Fibroblast of mammary gland (primary cell): ENCODE data around the gene MTA2.
A peak's percentile ranks its signal among the peaks of the same experiment; 100 is the strongest.
"Not testable (repeated sequence)": the region's sequence is repeated elsewhere in the genome, so short reads cannot be mapped to it uniquely, and the experiment has no call there.

ENCODE experiments used
- DNase-seq: peaks from one replicate; pipeline ENCODE4 v3.0.0-alpha.2; 2010; ENCODE audit warnings: low read depth
- H3K4me3 ChIP-seq: 2 replicates; pipeline ENCODE4 v1.5.1; 2011; ENCODE audit warnings: low read depth, mild to moderate bottlenecking, low read length, moderate library complexity; ENCODE audit not compliant: control insufficient read depth
- TF ChIP-seq, protein P1 (sequence below): conservative IDR thresholded peaks from 2 replicates; pipeline ENCODE4 v1.5.1; 2011; ENCODE audit warnings: low read depth, low read length, inconsistent platforms; ENCODE audit not compliant: control insufficient read depth, insufficient read depth

The MTA2 gene

DNA sequence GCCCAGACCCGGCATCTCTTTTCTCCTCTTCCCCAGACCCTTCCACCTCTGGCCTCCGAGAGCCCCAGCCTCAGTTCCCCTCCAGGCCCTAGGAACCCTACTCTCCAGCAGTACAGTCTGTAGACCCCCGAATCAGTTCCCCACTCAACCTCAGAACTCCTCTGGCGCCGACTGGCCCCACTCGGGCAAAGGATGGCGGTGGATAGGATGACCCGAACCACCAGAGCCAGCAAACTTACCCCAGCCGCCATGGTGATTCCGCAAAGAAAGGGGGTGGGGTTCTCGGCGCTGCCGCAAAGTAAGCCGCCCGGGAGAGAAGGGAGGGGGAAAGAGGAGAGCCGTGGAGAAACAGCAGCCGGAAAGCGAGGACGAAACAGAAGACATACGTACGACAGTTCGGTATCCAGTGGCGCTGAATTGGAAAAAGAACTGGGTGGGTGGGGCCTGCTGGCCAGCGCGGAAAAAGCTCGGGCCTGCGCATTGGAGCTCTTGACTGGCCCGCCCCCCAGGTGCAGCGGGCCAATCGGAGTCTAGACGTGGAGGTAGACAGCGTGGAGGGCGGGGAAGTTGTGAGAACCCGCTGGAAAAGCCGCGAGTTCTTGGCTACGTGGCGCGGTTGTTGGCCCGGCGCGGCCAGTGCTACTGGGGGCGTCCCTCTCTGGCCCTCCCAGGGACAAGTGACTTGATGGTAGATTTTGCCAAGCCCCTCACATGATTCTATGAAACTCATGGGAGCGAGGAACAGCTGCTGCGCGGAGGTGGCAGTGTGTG lies 27.9 kb downstream of the MTA2 start, which contains the start of gene EEF1G:
Gene EEF1G (minus strand): TSS at position 300 of the 771 bp plus-strand sequence. CDS start 49 bp downstream, at position 251.
- TF ChIP-seq, protein P1, sequence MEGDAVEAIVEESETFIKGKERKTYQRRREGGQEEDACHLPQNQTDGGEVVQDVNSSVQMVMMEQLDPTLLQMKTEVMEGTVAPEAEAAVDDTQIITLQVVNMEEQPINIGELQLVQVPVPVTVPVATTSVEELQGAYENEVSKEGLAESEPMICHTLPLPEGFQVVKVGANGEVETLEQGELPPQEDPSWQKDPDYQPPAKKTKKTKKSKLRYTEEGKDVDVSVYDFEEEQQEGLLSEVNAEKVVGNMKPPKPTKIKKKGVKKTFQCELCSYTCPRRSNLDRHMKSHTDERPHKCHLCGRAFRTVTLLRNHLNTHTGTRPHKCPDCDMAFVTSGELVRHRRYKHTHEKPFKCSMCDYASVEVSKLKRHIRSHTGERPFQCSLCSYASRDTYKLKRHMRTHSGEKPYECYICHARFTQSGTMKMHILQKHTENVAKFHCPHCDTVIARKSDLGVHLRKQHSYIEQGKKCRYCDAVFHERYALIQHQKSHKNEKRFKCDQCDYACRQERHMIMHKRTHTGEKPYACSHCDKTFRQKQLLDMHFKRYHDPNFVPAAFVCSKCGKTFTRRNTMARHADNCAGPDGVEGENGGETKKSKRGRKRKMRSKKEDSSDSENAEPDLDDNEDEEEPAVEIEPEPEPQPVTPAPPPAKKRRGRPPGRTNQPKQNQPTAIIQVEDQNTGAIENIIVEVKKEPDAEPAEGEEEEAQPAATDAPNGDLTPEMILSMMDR = no peak
- peak within 1 kb of the TSS; percentile 84 for H3K4me3 ChIP-seq
- DNase-seq = peak; percentile 100

DNA sequence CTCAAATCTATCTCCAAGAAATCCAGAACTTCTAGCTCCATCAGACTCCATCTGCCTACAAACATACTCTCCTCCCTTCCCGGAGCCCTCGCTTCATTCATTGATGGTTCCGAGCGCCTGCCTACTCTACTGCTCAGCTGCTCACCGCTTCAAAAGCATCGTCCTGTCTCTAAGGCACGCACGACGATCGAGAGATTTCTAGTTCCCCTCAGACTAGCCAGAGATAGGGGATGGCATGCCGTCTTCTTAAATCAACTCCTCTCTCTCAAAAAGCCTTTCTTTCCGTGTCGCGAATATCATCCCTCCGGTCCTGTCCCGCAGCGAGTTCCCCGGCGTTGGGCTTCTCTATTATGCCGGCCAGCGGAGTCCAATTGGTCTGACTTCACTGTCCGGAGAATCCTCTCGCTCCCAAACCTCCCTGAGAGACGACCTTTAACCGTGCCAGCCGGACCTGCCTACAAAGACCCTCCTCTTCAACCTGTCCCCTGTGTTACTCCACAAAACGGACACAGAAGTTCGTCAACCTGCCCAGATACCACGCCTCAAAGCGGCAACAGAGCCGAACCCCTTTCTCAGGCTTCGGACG lies 28.6 kb downstream of the MTA2 start:
- TF ChIP-seq, protein P1 = no peak
- H3K4me3 ChIP-seq = peak overlapping the region; percentile 84
- DNase-seq = no peak

DNA sequence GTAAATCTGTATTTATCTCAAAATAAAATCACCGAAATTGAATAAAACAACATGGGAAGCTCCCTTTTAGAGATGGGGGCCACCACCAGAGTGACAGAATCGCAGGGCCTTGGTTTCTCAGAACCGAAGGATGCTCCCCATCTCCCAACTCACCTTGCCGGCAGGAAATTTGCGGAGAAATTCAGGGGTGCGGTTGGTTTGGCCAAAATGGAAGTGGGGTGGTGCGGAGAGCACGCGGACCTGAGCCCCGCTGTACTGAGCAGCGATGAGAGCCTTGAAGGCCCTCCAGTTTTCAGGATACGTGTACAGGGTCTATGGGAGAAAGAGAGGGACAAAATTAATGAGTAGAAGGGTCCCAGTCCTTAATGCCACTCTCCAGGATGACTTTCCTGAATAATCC lies 29.2 kb downstream of the MTA2 start:
- no peak for DNase-seq
- TF ChIP-seq, protein P1 = no peak
- peak overlapping the region; percentile 84 for H3K4me3 ChIP-seq

DNA sequence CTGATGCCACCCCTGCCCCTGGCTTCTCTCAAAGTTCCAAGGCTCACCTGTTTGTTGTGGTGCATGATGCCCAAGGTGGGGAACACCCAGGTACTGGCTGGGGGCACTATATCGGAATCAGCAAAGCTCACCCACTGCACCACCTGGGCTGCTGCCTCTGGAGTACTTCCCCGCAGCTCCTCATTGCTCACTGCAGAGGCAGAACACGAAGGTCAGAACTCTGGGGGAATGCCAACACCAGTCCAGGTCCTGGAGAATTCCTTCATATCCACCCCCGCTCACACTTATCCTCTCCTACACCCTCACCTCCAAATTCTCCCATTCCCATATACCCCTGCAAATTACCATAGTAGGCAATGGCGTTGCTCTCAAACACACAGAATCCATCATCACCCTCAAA lies 30.2 kb downstream of the MTA2 start:
- not testable (repeated sequence) for DNase-seq, H3K4me3 ChIP-seq

DNA sequence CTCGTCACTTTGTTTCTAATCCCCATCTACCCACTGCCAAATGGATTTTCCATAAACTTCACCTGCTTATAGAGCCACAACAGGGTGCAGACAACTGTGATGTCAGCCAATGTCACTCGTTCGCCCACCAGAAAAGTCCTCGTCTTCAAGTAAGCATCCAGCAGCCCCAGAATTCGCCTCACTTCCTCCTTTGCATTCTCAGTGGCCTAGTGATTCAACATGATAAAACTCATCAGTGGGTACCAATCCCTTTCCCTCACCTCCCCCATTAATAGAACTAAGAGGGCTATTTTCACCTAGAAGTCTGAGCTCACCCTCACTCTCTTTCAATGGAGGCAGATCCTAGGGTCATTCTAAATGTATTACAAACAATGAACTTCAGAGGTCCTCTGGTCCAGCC lies 30.8 kb downstream of the MTA2 start:
- DNase-seq, H3K4me3 ChIP-seq: not testable (repeated sequence)

DNA sequence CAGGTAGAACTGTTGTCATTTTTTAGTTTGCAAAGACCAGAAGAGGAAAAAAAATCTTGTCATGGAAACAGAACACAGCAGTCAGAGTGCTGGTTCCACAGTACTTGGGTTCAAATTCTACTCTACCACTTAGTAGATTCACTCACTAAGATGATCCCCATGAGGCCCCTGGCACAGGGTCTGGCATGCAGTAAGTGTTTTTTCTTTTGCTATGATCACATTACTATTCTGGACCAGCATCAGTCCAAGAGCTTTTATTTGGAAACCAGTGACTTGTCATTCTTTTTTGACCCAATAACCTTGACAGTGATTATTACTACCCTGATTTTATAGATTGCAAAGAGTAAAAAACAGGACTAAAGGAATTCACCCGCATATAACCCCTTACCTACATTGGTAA lies 32.1 kb downstream of the MTA2 start:
- no peak overlapping the region for H3K4me3 ChIP-seq
- no peak for DNase-seq
- TF ChIP-seq, protein P1 = no peak

DNA sequence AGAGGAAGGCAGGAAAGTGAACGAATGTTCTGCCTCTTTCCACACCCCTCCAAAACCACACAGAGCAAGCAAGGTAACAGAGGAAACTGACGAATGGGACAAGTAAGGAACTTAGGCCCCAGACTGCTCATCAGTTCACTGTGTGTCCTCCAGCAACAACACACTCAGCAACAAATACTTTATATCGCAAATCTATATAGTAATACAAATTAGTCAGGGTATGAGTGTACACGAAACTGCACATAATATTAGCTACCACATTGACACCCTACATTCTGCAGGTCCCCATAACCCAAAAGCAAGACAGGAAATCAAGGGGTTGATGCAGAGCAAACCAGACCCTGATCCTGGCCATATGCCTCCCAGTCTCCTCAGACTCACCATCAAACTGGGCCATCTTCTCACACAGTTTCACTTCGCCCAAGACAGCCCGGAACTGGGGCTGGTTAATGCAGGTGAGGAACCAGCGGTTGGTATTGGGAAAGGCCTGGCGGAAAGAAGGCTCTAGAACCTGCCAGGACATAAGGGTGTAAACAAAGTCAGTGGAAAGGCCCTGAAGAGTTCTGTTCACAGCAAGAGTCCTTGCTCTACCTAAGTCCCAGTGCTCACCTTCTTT lies 34.5 kb downstream of the MTA2 start:
- no peak for DNase-seq
- H3K4me3 ChIP-seq = no peak overlapping the region
- TF ChIP-seq, protein P1 = no peak

DNA sequence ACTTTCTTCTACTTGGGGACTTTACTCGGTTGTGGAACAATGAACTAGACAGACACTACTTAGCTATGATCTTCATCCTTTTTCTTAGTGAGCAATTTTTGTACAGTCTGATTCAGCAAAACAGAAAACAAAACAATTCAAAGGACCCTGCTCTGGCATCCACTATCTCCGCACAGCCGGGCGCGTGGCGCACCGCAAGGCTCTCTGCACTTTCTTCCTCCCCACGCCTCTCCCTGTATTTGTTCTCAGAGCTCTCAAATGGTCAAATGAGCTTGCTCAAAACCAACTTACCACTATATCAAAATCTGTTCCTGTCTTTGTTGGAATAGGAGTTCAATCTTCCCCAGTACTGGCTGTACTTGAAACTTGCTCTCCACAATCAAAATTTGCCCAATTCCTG lies 35.4 kb downstream of the MTA2 start:
- H3K4me3 ChIP-seq = no peak overlapping the region
- TF ChIP-seq, protein P1 = no peak
- DNase-seq = no peak
